ENCODE data around the gene AP4S1.
A peak's percentile ranks its signal among the peaks of the same experiment; 100 is the strongest.
"Not testable (repeated sequence)": the region's sequence is repeated elsewhere in the genome, so short reads cannot be mapped to it uniquely, and the experiment has no call there.

Gene AP4S1

DNA sequence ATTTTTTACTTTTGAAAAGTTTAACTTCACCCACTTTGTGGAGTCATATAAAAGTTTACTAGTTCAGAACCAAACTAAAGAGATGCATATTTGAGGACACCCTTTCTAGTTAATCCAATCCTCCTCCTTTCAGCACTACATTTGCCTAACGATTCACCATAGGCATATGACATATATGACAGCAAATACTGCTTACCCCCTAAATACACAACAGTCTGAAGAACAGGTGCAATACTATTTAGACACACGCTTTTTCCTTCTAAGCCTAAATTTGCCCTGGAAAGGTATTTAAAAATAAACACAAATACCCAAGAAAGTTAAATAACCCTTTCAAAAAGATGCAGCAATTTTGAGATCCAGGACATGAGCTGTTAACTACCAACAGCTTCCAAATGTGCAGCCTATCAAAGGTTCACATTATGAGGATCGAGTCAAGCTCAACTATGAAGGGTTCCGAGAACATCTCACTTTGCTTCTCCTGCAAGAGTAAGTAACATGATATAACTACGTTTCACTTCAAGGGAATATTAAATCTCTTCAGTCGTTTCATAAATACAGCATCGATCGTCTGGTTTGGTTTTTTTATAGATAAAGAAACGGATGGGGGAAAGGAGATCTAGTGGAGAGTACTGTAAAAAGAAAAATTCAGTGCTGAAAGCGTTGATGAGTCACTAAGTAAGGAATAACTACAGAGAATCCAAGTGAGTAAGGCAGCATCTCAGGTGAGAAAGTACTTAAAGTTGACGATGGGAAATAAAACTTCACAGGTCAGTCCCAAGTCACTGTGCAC, 677 bp upstream of the AP4S1 start:
- DNase-seq (no peak), ATAC-seq (no peak)
- no peaks in the 10 kb centered on the region for H3K9me3 Mint-ChIP-seq
- peaks cover 52% of the 10 kb centered on the region for H3K4me1 Mint-ChIP-seq
- H3K4me3 Mint-ChIP-seq: peak overlapping the region; percentile 92 to 99
- H3K27me3 Mint-ChIP-seq: no peaks in the 10 kb centered on the region
- H3K27ac Mint-ChIP-seq: peak overlapping the region; percentile 94 to 97

GRCh38 chr14:31026077-31026449, 614 bp downstream of the AP4S1 start, which contains the start of gene STRN3:
Gene STRN3 (minus strand): TSS chr14:31026379. CDS start chr14:31026185, 194 bp downstream.
- DNase-seq: no peak
- Mint-ChIP-seq H3K4me3 (peak within 1 kb of the TSS; percentile 96 to 99), H3K4me1 (peaks cover 64% of the 10 kb centered on the region), H3K27ac (peak within 1 kb of the TSS; percentile 96 to 99), H3K27me3 (no peaks in the 10 kb centered on the region), H3K9me3 (no peaks in the 10 kb centered on the region)
- no peak for ATAC-seq

GRCh38 chr14:31026450-31027235, 1.2 kb downstream of the AP4S1 start:
- no peaks in the 10 kb centered on the region for H3K27me3 Mint-ChIP-seq
- peaks cover 70% of the 10 kb centered on the region for H3K4me1 Mint-ChIP-seq
- ATAC-seq (peak; percentile 94), DNase-seq (peak; percentile 89 to 92)
- H3K4me3 Mint-ChIP-seq: peak overlapping the region; percentile 96 to 99
- peak overlapping the region; percentile 96 to 99 for H3K27ac Mint-ChIP-seq
- H3K9me3 Mint-ChIP-seq: no peaks in the 10 kb centered on the region

DNA sequence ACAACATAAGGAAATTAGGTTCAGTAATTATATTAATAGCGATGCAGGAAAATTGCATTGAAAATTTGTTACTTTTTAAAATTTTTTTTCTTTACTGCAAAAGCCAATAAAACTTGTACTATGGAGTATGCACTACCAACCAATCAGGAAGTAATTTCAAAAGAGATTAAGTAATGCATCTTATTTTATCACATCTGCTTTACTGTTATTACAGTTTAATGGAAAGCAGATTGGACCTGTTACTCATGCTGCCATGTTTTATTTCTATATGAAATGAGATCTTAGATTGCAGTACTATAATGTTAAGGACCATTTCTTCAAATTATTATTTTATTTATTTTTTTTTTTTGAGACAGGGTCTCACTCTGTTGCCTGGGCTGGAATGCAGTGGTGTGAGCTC, 2.4 kb downstream of the AP4S1 start:
- ATAC-seq (no peak), DNase-seq (no peak)
- H3K9me3 Mint-ChIP-seq: no peaks in the 10 kb centered on the region
- no peaks in the 10 kb centered on the region for H3K27me3 Mint-ChIP-seq
- H3K4me1 Mint-ChIP-seq: peaks cover 77% of the 10 kb centered on the region
- no peak overlapping the region for H3K4me3 Mint-ChIP-seq
- H3K27ac Mint-ChIP-seq: no peak overlapping the region

- no peaks in the 10 kb centered on the region for H3K27me3 Mint-ChIP-seq
- H3K9me3 Mint-ChIP-seq: no peaks in the 10 kb centered on the region
- DNase-seq (peak in 1 of 2 donors; percentile 23), ATAC-seq (no peak)
- H3K4me1 Mint-ChIP-seq: peaks cover 78% of the 10 kb centered on the region
- peak overlapping the region; percentile 56 to 57 for H3K4me3 Mint-ChIP-seq
- peak overlapping the region in 1 of 2 donors; percentile 91 for H3K27ac Mint-ChIP-seq
Observed at GRCh38 chr14:31029016-31029970, 3.8 kb downstream of the AP4S1 start.

DNA sequence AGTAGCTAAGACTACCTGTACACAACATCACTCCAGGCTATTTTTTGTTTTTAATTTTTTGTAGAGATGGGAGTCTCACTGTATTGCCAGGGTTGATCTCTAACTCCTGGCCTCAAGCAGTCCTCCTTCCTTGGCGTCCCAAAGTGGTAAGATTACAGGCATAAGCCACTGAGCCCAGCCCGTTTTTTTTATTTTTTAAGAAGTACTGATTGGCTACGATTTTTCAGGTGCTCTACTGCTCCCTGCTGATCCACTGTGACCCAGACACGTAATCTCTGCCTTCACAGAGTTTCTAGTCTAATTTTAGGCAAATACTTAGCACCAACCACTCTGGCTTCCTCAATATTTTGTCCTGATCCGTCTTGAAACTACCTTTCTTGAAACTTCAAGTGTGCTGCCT, 5.0 kb downstream of the AP4S1 start:
- Mint-ChIP-seq H3K4me1 (peaks cover 68% of the 10 kb centered on the region), H3K4me3 (no peak overlapping the region)
- no peak for DNase-seq

GRCh38 chr14:31036552-31036951, 11.1 kb downstream of the AP4S1 start:
- H3K4me1 Mint-ChIP-seq: peaks cover 32% of the 10 kb centered on the region
- H3K27me3 Mint-ChIP-seq: no peaks in the 10 kb centered on the region
- ATAC-seq (no peak), DNase-seq (no peak)
- H3K27ac Mint-ChIP-seq: no peak overlapping the region
- no peak overlapping the region for H3K4me3 Mint-ChIP-seq
- no peaks in the 10 kb centered on the region for H3K9me3 Mint-ChIP-seq

More for the DNA sequence above, 5.0 kb downstream of the AP4S1 start:
- H3K27ac Mint-ChIP-seq: peak overlapping the region in 1 of 2 donors; percentile 91
- H3K27me3 Mint-ChIP-seq: no peaks in the 10 kb centered on the region
- no peaks in the 10 kb centered on the region for H3K9me3 Mint-ChIP-seq
- no peak for ATAC-seq

DNA sequence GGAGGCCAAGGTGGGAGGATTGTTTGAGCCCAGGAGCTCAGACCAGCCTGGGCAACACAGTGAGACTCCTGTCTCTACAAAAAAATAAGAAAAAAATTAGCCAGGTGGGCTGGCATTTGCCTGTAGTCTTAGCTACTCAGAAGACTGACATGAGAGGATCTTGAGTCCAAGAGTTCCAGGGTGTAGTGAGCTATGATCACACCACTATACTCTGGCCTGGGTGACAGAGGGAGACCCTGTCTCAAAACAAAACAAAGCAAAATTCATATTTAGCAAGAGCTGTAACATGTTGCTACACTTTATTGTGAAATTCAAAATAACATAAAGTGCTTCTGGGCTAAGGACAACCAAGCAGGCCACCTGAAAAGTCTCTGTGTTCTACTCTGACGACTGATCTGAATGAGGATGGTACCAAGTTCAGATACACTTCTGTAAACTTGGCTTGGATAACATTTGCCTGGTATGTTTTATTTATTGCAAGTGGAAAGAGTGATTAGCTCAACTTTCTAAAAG, 12.3 kb downstream of the AP4S1 start:
- Mint-ChIP-seq H3K4me3 (no peak overlapping the region), H3K27ac (no peak overlapping the region), H3K9me3 (no peaks in the 10 kb centered on the region), H3K27me3 (no peaks in the 10 kb centered on the region), H3K4me1 (peaks cover 22% of the 10 kb centered on the region)
- no peak for DNase-seq
- no peak for ATAC-seq

GRCh38 chr14:31038521-31039166, 13.2 kb downstream of the AP4S1 start:
- no peak overlapping the region for H3K4me3 Mint-ChIP-seq
- H3K27me3 Mint-ChIP-seq: no peaks in the 10 kb centered on the region
- no peak overlapping the region for H3K27ac Mint-ChIP-seq
- no peaks in the 10 kb centered on the region for H3K9me3 Mint-ChIP-seq
- H3K4me1 Mint-ChIP-seq: peaks cover 13% of the 10 kb centered on the region
- ATAC-seq (no peak), DNase-seq (no peak)

DNA sequence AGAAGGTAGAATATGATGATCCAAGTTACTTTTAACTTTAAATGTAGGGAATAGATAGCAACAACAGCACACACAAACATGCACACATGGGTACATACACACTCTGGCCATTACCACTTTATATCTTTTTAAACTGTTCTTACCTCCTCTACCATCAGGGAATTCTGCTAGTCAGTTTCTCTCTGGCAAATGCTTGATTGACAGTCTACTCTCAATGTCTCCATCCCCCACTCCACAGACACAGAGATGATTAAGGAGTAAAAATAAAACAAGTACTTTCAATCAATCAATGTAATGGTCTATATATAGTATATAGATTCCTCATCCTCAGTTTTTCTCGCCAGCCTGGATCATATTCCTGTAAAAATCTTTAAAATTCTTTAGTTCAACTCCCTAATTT, 16.9 kb downstream of the AP4S1 start:
- no peaks in the 10 kb centered on the region for H3K9me3 Mint-ChIP-seq
- no peak for ATAC-seq
- H3K4me3 Mint-ChIP-seq: no peak overlapping the region
- no peak for DNase-seq
- no peak overlapping the region for H3K27ac Mint-ChIP-seq
- H3K27me3 Mint-ChIP-seq: no peaks in the 10 kb centered on the region
- H3K4me1 Mint-ChIP-seq: peaks cover 15% of the 10 kb centered on the region

- not testable (repeated sequence) for H3K27ac Mint-ChIP-seq, H3K27me3 Mint-ChIP-seq, ATAC-seq, H3K4me3 Mint-ChIP-seq, H3K9me3 Mint-ChIP-seq, DNase-seq
- peaks cover 18% of the 10 kb centered on the region for H3K4me1 Mint-ChIP-seq
Observed at GRCh38 chr14:31042893-31043292, 17.4 kb downstream of the AP4S1 start.

DNA sequence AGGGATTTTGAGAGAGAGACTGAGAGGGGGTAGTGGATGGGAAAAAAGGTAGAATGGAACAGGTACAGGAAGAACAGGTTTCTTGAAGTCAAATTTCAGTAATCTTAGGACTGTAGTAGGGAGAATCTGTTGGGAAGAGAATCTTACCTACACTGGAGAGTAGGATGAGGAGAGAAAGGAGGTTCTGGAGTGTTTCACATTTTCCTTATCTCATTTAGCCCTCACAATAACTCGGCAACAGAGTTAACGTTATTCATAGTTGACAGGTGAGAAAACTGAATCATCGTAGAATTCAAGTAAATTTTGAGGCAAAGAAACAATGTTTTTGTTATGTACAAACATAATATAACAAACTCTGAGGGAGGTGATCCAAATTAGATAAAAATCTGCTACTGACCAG, 17.9 kb downstream of the AP4S1 start:
- no peak overlapping the region for H3K27ac Mint-ChIP-seq
- ATAC-seq: no peak

GRCh38 chr14:31045501-31046080, 20.1 kb downstream of the AP4S1 start:
- no peaks in the 10 kb centered on the region for H3K9me3 Mint-ChIP-seq

More for the DNA sequence above, 17.9 kb downstream of the AP4S1 start:
- no peak for DNase-seq
- peaks cover 13% of the 10 kb centered on the region for H3K4me1 Mint-ChIP-seq
- H3K4me3 Mint-ChIP-seq: no peak overlapping the region
- no peaks in the 10 kb centered on the region for H3K9me3 Mint-ChIP-seq
- no peaks in the 10 kb centered on the region for H3K27me3 Mint-ChIP-seq

GRCh38 chr14:31047503-31047902, 22.1 kb downstream of the AP4S1 start:
- DNase-seq (no peak), ATAC-seq (no peak)
- peaks cover 9% of the 10 kb centered on the region for H3K4me1 Mint-ChIP-seq
- H3K27ac Mint-ChIP-seq: no peak overlapping the region
- H3K4me3 Mint-ChIP-seq: no peak overlapping the region
- no peaks in the 10 kb centered on the region for H3K27me3 Mint-ChIP-seq
- no peaks in the 10 kb centered on the region for H3K9me3 Mint-ChIP-seq

More at GRCh38 chr14:31045501-31046080, 20.1 kb downstream of the AP4S1 start:
- H3K27me3 Mint-ChIP-seq: no peaks in the 10 kb centered on the region
- H3K4me1 Mint-ChIP-seq: peaks cover 9% of the 10 kb centered on the region
- no peak for ATAC-seq
- no peak for DNase-seq
- H3K27ac Mint-ChIP-seq: no peak overlapping the region
- no peak overlapping the region for H3K4me3 Mint-ChIP-seq
